HuH-7.5 (cell line): ENCODE results near the gene ZAP70.
"Not testable (repeated sequence)": the region's sequence is repeated elsewhere in the genome, so short reads cannot be mapped to it uniquely, and the experiment has no call there.

Source experiments
- DNase-seq: peaks from one replicate; pipeline ENCODE4 v3.0.0; 2011; ENCODE audit warnings: low spot score

Gene ZAP70

DNA sequence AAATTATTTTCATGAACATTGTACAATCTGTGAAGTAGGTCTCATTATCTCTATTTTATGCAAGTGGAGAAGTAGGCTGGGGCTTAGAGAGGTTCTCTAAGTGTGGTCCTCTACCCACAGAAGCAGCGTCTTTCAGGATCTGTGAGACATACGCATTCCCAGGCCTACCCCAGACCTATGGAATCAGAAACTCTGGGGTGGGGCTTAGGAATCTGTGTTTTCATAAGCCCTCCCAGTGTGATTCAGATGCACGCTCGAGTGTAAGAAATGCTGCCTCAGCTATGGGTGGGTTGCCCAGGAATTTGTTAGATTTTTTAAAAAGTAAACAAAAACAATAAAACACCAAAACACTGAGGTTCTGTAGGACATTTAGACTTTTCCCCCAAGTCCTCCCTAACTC lies 14.8 kb upstream of the ZAP70 start:
- DNase-seq: no peak

DNA sequence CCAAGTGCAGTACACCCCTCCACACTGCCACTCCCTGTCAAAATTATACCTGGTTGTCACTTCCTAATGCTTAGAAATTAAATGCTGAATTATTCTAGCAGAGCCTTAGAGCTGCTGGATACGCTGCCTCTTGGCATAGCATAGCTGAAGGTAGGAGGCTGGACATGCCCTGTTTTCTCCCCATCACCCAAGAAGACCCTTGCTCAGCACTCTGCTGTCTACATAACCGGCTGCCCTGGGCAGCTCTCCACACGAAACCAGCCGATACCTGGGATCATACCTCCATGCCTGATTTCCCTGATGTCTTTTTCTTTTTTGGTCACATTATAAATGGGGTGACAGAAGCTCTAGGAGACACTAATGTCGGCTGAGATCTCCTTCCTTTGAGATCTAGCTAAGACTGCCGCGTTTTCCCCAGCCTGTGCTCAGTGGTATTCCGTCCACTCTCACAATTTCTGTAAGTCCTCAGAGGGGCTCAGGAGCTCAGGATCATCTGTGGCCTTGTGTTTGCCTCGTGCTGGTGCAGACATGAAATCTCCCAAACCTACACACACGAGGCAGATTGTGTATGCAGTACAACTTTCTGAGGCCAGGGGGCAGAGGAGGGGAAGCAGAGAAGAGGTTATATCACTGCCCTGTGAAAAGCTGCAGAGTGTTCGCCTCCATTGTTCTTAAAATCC lies 13.5 kb upstream of the ZAP70 start:
- peak; percentile 50 for DNase-seq

DNA sequence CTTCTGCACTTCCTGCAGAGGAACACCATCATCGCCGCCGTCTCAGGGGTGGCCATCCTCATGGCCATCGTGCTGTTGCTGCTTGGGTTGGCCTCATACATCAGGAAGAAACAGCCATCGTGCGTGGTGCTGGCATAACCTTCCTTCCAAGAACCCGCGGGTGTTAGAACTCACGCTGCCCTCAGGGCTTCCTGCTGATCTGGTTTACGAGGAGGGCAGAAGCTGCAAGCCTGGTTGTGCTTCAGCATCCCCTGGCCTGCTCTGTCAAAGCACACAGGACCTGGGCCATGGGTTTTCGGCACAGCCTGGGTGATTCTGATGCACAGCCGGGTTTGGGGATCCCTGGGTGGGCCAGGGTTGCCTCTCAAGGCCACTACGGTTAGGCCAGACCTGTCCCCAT lies 12.2 kb upstream of the ZAP70 start:
- no peak for DNase-seq

DNA sequence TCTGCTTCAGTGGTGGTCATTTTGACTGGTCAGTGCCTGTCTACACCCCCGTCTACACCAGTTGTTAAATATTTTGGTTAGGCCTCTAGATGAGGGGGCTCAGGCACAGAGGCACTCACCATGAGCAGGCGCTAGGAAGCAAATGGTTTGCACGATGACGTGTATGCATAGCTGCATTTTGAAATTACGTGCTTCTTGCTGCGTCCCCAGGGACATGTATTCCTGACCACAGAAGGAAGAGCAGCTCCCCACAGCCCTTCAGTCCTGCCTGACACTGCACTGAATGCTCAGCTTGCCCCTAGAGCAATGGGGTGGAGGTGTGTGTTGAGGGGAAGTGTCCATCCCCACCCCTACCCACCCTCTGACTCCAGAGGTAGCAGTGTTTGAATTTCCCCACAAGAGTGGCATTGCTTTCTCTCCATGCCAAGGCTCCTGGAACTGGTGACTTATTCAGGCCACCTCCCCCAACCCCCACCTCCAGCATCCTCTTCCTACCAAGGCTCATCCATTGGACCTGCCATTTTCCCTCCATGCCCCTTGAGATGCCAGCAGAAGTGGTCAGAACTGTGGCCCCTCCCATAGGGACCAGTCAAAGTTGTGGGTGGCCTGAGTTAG lies 11.4 kb upstream of the ZAP70 start:
- no peak for DNase-seq

DNA sequence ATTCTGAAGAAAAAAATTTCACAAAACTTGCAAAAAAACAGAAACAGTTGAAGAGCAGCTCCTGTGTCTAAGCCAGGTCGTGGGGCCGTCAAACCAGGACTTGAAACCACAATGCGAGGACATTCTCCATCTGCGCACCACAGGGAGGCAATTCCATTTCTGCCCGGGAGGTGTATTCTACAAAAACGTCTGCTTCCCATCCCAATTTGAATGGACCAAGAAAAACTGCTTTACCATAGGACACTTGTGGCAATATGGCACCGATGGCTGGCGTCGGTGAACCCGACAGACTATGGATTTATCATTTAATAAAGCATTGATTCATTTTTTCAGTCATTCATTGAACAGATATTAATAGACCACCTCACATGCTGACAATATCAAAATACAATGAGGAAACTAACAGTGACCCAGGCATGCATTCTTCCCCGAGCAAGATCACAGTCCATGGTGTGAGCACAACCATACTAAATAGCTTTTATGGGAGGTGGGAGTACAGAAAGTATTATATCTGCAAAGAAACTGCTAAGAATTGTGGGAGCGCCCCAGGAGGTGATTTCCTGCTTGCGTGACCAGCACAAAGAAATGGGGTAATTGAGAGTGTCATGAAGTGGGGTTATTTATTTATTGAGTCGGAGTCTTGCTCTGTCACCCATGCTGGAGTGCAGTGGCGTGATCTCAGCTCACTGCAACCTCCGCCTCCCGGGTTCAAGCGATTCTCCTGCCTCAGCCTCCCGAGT lies 10.5 kb upstream of the ZAP70 start:
- DNase-seq: no peak

DNA sequence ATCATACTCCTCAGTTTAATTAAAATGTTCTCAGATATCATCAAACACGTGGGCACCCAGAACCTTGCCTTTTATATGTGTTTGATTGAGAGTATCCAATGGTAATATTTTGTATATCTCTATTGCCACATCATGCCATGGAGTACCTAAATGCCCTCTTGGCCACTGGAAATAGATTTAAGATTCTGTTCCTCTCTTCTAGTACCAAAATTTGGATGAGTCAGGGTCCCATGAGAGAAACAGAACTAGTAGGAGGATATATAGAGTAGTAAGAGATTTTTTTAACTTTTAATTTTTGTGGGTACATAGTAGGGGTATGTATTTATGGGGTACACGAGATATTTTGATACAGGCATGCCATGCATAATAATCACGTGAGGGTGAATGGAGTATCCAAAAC lies 9.6 kb upstream of the ZAP70 start:
- no peak for DNase-seq

DNA sequence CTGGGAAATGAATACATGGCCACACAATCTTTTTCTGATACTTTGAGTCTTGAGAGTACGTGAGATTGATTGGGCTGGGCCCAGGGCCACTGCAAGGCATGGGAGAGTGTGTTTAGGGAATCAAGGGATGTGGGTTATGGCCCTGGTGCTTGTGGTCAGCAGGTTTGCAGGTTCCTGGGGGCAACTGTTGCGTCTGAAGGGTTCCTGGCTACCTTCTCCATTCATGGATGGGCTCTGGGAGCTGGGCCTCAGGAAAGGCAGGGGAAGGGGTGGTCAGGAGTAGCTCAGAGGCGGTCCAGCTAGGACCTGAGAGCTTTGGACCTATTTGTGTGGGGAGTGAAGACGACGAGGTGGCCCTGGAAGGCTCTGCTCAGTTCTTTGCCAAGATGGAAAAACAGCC lies 8.4 kb upstream of the ZAP70 start:
- no peak for DNase-seq

DNA sequence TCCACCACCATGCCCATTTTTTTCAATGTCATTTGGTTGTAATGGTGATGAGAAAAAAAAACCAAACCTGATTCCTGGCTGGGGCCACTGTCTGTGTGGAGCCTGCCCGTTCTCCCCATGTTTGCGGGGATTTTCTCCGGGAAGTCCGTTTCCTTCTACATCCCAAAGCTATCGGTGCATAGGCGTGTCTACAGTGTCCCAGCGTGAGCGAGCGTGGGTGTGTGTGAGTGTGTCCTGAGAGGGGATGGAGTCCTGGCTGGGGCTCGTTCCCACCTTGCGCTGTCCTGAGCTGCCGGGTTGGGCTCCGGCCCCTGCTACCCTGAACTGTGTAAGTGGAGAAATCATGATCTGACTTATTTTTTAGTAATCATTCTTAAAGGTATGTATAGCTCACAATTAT lies 7.3 kb upstream of the ZAP70 start:
- no peak for DNase-seq

DNA sequence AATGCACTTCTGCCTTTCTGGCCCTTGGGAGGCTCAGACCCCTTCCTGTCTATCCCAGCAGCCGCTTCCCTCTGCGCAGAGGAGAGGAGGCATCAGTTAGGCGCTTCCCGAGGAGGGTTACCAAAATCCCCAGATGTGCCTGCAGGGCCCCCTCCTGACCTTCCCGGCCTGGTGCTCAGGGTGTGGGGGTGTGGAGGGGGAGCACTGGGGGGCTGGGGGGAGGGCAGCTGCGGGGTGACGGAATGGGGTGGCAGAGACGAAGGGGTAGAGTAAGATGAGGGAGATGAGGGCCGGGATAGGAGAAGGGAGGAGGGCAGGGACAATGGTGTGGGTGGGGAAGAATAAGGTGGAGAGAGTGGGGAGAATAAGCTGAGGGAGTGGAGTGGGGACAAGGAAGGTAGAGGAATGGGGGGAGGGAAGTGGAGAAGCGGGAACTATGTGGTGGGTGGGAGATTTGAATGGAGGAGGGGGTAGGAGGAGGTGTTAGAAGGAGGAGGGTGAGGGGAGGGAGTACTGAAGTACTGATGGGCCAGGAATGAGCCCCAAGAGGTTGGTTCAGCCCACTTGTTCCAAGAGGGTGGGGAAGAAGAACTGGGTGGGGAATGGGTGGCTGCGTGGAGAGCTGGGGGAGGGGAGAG lies 6.5 kb upstream of the ZAP70 start:
- no peak for DNase-seq

DNA sequence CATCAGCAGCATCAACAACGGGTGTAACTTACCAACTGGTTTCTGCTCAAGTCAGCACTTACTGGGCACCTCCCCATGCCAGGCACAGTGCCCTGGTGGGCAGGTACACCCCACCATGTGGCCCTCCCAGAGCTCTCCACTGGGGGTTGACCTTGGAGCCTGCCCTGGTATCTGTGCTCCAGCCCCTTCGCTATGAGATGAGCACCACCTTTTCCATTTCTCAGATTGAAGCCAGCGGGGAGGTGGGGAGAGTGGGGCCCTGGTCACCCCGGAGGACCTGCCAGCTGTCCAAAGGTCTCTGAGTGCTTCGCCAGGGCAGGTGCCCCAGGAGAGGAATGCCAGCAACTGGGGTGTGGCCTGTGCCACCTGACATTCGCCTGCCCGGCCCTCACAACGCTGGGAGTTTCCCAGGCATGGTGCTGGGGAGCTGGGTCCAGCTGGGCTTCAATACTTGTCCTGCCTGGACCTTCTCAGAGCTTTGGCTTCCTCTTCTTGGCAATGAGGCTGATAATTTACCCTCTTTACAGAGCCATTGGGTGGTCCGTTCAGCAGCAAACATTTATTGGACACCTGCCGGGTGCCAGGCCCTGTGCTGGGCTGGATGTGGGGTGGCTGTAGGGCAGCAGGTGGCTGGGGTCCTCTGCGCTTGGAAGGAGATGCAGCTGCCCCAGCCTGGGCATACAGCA lies 5.9 kb upstream of the ZAP70 start:
- no peak for DNase-seq

DNA sequence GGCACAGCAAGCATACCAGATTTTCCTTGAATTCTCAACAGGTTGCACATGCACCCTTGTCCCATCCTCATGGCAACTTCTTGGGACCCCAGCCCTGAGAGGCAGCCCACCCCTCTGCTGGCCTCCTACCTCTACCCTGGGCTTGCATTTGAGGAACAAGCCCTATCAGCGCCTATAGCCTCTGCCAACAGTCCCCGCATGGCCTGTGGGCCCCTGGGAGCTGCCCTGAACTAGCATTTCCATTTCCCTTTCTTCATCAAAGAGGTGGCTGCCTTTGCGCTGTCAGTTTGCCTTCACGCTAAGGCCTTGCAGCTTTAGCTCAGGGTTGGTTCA lies 5.4 kb upstream of the ZAP70 start:
- no peak for DNase-seq

DNA sequence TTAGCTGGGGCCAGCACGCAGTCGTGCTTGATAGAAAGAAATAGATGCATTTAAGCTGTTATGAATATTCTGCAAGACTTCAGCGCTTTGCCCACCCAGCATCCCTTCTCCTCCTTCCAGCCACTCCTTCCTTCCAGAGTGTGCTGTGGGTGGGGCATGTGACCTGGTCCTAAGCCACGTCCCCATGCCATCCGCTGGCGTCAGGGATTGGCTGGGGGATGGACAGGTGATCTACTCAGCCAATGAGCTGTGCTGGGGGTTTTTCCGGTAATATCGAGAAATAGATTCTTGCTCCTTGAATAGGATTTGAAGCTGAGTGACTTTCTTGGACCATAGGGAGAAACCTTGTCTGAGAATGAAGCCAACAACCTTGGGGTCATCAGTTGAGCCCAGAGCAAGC lies 4.8 kb upstream of the ZAP70 start:
- no peak for DNase-seq

DNA sequence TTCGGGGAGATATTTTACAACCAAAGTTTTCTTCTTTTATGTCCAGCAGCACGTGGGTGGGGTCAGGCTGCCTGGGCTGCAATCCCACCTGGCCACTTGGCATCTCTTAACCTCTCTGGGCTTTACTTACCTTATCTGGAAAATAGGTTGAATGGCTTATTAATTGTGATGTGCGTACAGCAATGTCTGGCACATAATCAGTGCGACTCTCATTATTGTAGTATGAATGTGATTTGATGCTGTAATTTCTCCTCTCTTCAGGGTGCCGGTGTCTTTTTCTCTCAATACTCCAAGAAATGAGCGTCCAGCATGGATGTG lies 2.0 kb upstream of the ZAP70 start:
- no peak for DNase-seq

DNA sequence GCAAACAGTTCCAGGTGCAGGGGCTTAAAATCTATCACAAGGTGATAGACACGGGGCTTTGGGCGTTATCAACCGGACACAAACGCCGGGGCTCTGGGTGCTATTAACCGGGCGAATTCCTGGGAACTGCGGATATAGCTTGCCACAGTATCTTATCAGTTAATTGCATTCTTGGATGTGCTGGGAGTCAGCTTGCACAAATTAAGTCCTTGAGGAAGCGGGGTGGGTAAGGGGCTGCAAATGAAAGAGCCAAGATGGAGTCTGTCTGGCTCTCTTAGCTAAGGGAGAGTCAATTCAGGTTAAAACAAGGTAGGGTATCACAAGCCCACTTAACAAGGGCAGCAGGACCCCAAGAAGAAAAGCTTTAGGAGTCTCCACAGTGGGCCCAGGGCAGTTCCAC lies 1.2 kb upstream of the ZAP70 start:
- DNase-seq: not testable (repeated sequence)

DNA sequence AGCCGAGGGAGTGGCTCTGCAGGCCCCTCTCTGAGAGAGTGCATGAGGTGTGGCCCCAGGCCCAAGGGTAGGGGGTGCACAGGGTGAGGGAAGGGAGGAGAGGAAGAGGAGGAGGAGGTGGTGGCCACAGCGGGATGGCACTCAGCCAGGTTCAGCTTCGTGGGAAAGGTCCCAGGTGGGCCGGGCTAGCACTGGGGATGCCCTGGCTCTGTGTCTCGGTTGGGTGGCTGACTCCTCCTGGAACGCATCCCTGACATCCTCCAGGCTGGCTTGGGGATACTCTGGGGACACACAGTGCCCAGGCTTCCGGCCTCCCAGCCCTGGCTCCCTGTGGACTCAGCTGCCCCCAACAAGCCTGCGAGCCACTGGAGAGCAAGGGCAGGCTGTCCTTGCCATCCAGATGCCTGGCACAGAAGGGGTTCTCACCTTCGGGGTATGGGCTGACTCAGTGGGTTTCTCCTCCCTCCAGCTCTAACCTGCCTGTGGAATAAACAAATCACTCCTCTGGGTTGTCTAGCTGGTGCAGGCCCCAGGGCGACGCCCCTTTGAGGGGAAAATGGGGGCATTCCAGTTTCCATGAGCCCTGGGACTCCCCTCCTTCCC lies 582 bp upstream of the ZAP70 start:
- no peak for DNase-seq

DNA sequence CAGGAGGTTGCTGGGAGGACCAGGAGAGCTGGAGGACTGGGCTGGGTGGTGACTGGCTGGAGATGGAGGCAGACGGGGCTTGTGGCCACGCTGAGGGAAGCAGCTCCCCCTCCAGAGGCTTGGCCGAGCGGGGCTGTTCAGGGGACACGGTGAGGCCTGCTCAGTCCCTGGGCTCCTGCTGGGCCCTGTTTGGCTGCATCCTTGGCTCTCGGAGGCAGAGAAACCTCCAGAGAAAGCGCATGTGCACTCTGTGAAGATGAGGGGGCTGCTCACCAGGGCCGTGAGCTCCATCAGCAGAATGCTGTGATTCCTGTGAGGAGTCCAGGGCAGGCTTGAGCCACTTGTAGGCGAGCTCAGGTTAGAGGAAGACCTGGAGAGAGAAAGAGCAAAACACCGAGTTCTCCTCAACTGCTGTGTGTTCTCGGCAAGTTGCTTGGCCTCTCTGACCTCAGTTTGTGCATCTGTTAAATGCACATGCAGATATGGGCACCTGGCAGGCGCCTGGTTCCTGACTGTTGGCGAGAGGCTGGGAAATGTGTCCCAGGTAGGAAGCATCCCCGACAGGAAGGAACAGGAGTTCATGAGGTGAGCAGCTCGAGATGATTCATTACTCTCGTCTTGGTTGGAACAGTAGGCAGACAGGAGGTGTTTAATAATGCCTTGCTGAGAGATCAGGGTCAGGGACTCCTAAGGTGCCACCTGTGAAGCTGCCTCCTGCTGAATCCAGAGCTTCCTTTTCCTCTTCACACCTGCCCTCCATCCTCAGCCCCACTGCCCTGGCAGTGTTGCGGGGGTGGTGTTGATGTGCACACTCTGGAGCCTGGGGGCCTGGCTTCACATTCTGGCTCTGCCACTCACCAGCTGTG lies 941 bp downstream of the ZAP70 start:
- no peak for DNase-seq

DNA sequence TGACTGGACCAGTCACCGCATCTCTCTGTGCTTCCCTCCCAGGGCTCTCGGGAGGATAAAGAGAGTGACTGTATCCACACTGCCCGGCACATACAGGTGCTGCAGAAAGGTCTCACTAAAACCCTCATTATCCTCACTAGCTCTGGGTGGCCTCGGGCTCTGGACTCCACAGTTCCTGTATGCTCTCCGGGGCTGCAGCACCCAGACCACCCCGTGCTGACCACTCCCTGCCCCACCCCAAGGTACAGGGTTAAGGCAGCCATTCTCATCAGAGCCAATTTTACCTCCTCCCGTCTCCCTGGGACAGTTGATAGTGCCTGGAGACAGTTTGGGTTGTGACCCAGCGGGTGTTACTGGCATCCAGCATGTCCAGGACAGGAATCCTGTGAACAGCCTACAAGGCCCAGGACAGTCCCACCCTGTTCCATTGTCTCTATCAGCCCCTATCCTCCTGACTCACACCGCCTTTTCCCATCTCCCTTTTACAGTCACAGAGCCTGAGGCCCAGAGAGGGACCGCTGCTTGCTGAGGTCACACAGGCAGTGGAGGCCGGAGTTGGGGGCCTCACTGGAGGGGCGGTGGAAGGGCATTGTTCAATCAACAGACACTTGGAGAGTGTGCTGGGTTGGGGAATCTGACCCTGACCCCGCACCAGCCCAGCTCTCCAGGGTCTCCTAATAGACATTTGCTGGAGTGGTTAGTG lies 1.7 kb downstream of the ZAP70 start:
- no peak for DNase-seq

DNA sequence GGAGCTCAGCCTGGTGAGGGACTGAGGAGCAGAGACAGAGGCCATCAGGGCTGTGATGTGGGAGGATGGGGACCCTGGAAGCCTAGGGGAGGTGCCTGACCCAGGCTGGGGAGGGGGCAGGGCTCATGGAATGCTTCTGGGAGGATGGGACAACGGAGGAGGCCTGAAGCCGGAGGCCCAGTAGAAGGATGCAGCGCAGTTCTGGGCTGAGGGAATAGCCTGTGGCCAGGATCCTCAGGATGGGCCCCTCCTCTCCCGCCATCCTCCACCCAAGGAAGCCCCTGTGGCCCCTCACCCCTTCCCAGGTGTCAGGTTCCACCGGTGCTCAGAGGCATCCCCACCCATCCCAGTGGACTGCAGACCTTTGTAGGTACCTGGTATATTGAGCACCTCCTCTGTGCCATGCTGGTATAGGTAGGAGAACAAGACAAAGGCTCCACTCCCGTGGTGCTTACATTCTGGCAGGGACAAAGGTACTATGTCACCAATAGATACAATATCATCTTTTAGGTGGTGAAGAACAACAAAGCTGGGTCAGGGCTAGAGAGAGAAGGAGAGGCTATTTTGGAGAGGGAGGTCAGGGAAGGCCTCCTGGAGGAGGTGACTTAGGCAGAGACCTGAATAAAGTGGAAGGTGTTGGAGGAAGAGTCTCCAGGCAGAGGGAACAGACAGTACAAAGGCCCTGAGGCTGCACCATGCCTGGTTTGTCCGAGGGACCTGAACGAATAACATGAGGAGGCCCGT lies 2.7 kb downstream of the ZAP70 start:
- DNase-seq: no peak

DNA sequence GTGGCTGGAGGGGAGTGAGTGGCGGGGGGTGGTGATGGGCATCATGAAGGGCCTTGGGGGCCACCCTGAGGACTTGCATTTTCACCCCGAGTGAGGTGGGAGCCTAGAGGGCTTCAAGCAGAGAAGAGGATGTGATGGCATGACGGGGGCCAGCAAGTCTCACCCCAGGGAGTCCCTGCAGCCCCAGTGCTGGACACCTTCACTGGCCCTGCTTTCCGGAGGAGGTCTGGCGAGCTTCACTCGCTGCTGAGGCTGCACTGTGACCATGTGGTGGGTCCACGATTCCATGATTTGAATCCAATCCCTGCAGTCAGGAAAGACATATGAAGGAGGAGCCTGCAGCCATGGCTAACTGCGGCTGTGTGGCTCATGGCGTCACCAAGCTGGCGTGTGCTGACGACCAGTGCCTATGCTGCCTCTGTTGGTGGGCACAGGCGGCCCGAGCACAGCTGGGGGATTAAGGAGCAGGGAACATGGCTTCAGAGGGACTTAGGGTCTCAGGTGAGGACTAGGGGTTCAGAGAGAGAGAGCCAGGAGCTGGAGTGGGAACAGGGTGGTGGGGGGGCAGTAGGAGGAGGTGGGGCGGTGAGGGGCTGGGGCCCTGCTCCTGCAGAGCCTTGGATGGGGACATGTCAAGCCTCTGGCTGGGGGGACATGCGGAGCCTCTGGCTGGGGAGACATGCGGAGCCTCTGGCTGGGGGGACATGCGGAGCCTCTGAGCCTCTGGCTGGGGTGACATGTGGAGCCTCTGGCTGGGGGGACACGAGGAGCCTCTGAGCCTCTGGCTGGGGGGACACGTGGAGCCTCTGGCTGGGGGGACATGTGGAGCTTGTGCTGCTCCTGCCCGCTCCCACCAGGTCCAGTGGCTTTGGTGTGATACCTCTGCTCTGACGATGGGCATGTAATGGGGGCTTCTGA lies 3.6 kb downstream of the ZAP70 start:
- DNase-seq: no peak
